GM18870 (cell line): ENCODE measurements around the gene ASIC4.
A peak's percentile ranks its signal among the peaks of the same experiment; 100 is the strongest.

Experiments used
- ATAC-seq: cut with Tn5 transposase; IDR thresholded peaks from one replicate; pipeline ENCODE4 v1.9.1; 2021; ENCODE audit warnings: moderate library complexity; ENCODE audit not compliant: unreplicated experiment

Gene ASIC4

DNA sequence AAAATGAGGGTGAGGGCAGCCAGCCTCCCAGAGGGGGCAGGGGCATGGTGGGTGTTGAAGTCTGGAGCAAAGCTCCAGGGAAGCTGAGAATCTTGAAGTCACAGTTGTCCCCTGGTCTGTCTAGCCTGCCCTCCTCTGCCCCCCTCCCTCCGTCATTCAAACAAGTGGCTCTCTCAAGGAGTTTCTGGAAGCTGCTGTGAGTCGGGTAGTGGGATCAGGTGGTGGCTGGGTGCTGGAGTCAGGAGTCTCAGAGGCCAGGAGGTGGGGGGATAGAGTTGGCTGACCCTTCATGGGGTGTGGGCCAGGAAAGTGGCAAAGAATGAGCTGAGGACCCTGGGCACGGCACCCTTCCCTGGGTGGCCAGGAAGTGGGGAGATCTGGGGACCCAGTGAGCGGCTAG, 495 bp upstream of the ASIC4 start:
- no peak for ATAC-seq

DNA sequence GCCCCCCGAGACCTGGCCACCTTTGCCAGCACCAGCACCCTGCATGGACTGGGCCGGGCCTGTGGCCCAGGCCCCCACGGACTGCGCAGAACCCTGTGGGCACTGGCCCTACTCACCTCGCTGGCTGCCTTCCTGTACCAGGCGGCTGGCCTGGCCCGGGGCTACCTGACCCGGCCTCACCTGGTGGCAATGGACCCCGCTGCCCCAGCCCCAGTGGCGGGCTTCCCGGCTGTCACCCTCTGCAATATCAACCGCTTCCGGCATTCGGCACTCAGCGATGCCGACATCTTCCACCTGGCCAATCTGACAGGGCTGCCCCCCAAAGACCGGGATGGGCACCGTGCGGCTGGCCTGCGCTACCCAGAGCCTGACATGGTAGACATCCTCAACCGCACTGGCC, 554 bp downstream of the ASIC4 start:
- ATAC-seq: no peak

DNA sequence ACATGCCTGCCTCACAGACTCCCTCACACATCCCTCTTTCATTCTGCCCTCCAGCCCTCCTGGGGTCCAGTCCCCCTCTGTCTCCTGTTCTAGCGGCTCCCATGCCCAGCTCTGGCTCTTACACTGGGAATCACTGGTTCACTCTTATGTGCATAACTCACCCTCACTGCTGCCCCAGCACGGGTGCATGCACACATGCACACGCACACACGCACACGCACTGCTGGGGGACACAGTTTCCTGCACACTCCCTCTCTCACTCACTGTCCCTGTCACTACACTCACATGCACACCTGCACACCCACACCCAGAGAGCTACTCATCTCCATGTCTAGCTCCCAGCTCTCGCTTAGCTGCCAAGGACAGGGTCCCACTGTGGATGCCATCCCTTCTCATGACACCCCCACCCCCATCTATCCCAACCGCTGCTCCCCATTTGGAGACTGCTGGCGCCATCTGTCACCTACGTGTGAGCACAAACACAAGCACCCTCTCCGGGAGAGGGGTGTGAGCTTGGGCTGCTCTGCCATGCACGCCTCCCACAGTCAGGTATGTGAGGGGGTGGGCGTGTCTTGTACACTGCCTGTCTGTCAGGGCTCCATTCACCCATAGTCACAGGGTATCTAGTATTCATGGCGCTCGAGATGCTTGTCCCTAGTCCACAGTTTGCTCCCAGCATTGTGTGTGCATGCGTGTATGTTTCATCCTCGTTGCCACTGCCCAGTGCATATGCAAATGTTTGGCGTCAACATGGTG, 1.8 kb downstream of the ASIC4 start:
- ATAC-seq: no peak

DNA sequence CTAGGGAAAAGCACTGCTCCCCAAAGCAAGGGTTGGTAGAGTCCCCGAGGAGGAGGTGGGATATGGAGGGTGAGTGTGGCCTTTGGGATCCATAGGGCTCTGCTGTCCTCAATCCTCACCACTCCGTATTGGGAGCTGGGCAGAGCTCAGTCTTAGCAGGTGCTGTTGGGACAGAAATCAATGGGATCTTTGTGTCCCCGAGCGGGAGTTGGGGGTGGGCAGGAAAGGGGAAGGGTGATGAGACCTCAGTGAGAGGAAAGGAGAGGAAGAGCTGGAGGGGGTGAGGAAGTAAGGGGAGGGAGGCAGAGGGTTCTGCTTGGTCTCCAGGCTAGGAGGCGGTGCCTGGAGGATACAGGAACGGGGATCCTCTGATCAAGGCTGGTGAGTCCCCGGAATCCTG, 2.6 kb downstream of the ASIC4 start:
- ATAC-seq: no peak

DNA sequence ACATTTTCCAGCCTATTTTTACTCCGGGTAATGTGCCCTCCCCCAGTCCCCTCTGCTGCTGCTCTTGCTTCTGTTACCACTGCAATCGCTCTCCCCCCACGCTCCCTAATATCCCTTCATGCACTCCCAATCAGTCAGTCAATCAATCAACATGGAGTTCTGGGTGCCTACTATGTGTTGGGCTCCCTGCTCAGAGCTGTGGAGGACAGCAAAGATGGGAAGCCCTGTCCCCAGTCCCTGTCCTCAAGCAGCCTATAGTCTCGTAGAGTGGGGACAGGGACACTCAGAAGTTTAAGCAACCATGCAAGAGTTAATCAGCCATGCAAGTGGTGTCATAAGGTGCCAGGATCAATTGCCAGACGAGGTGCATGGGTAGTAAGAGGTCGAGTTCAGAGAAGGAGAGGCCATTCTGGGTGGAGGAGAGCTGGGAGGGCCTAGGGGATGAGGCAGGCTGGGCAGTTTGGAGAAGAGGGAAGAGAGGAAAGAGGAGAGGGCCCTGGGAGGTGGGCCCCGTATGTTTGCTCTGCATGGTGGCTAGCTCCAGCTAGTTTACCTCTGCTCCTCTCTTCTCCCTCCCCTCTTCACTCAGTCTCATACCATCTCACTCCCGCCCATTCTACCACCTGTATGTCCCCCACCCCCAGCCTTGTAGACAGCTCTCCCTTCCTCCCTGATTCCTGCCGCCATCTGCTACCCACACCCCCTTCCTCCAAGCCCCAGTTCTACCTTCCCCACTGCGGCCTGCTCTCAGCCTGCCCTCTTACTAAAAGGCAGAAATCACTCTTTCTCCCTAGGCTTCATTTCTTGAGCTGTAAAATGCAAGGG, 3.9 kb downstream of the ASIC4 start:
- ATAC-seq: no peak

DNA sequence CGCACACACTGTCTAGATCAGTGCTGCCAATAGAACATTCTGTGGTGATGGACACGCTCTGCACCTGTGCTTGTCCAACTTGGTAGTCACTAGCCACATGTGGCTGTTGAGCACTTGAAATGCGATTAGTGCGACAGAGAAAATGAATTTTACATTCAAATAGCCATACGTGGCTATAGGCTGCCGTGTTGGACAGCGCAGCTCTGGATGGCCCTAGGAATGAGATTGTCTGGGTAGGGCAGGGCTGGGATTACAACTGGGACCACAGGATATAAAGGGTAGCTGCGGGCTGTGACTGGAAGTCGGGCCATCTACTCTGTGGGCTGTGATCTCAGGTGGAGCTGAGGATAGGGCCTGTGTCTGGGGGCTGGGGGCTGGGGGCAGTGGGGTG, 5.2 kb downstream of the ASIC4 start:
- no peak for ATAC-seq

DNA sequence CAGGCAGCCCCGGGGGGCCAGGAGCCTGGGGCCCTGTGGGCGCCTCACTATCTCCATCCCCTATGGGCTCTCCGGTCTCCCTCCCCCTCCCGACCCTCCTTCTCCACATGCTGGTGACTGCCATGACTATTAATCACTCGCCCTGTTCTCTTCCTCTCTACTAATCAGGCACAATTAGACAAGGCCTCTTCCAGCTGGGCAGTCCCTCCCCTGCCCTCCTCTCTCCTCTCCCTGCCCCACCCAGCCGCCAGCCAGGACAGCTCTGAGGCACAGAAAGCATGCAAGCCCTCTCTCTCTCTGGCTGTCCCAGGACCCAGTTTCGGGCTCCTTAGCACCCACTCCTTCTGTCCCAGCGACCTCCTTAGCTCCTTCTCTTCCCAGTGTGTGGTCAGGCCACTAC, 5.8 kb downstream of the ASIC4 start:
- no peak for ATAC-seq

DNA sequence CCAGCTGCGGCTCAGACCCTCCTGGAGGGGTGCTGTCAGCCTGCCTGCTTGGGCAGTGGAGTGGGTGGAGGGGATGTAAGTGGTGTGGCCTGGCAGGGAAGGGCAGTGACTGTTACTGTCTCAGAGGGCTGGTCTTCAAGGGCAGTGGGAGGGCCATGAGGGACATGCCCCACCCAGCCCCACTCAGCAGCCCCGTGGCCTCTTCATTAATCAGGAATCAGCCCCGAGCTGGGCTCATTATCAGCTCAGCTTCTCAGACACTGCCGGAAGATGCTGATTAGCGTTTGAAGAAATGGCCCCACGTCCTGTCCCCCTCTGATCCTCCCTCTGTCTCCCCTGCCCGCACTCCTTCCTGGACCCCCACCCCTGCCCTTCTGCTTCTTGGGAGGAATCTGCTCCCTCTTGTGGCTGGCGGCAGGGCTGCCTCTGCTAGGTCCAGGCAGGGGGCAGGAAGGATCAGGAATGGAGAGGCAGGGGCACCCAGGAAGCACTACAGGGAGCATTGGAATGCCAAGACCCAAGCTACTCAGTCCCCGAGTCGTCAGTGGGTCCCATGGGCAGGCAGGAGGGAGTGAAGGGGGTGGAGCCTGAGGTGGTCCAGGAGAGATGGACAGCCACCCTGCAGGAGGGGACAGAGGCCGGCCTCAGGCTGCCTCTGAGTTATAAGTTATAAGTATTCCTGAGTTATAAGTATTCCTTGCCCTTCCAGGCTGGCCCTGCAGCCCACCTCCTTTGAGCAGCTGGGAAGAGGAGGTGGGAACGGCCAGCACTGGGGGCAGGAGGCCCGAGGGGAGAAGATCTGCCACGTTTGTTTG, 7.0 kb downstream of the ASIC4 start:
- no peak for ATAC-seq

DNA sequence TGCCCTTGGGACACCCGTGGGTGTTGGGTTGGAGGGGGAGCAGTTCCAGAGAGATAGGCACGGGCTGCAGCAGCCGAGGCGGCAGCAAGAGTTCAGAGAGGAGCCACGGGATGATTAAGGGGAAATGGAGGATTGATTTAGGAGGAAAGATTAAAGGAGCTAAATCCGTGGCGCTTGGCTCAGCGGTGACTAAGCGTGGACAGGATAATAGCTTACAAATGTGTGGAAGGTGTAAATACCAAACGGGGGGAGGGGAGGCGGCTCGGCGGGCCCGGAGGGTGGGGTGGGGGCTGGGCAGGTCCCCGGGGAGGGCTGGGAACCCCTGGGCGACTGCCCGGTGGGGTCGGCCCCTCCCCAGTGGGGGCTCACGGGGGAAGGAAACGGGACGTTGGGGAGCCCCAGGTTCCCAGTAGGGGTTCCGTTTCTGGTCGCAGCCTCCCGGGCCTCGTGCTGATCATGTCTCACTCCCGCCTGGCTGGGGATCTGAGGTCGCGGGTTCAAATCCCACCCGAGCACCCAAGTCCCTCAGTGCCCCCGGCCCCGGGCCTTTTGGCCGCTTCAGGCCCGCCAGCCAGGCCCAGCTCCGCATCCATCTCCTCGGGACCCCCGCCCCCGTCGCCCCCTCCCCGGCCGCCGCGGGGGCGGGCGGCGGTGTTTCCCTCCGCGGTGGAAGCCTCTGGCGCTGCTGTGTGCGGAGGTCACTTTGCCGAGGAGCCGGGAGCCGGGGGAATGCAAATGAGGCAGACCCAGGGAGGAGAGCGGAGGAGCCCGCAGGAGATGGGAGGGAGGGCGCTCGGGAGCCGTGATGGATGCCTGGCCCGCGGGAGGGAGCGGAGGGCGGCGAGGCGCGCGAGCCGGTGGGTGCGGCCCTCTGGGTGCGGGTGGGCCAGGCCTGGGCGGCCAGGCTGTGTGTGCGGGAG, 8.1 kb downstream of the ASIC4 start:
- no peak for ATAC-seq

DNA sequence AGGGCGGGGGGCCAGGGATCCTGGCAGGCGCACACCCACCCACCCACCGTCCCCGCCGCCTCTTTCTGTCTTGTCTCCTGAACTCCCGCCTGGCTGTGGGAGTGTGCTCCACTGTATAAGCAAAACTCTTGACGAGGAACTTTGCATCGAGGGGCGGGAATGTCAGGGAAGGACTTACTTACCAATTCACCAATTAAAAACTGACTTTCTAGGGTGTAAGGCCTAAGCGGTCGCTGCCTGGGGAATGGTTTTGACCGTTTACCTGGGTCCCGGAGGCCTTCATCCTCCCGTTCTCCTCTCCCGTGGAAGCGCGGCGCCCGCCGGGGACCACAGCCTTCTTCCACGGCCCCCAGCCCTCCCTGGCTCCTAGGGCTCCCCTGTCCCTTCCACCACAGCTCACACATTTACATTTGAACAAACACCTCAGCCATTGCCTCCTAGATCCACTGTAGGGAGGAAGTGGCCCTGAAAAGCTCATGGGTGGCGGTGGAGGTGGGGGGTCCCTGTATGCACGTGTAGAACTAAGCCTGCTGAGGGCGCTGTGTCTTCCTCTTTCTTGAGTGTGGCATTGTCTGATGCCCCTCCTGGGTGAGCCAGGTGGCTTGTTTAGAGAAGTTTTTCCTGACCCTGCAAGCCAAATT, 8.9 kb downstream of the ASIC4 start:
- ATAC-seq: no peak

DNA sequence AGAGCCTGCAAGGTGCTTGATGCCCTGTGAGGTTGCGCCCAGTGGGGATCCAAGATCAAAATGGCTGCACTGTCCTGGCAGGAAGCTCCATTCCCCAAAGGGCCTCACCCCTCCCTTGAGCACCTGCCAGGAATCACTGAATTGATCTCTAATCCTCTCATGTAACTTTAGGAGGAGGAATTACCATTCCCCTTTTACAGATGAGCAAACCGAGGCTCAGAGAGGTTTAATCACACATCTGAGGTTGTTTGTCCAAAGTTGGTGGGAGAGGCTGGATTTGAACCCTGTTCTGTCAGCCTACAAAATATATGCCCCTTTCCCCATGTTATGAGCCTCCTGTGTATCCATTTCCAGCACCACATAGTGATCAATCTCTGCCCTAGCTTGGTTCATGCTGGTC, 10.5 kb downstream of the ASIC4 start:
- ATAC-seq: no peak

DNA sequence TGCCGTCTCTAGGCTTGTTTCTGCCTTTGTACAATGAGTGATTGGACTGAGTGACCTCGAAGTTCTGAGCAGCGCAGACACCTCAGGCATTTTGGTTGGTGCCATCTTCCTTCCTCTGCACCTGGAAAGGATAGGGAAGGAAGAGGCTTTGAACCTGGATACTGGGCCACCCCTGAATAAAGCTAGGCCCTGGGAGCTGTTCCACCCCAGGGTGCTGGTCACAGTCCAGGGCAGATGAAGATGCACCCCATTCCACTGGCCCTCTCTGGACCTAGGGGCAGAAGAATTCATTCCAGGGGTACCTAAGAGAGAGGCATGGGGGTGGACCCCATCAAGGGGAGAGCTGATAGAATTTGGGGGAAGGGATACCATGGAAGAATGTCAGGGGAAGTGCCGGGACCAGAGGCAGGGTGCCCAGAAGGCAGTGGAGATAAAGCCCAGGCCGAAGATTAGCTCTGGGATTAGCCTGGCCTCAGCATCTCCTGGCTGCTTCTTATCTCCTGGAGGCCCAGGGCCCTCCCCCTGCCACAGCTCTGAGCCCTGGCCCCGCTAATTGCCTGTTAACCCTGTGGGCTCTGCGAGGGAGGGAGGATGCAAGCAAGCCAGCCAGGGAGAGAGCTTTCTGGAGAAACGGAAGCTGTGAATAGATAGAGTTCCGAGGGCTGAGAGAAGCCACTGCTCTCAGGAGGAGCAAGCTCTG, 11.4 kb downstream of the ASIC4 start:
- ATAC-seq: no peak

DNA sequence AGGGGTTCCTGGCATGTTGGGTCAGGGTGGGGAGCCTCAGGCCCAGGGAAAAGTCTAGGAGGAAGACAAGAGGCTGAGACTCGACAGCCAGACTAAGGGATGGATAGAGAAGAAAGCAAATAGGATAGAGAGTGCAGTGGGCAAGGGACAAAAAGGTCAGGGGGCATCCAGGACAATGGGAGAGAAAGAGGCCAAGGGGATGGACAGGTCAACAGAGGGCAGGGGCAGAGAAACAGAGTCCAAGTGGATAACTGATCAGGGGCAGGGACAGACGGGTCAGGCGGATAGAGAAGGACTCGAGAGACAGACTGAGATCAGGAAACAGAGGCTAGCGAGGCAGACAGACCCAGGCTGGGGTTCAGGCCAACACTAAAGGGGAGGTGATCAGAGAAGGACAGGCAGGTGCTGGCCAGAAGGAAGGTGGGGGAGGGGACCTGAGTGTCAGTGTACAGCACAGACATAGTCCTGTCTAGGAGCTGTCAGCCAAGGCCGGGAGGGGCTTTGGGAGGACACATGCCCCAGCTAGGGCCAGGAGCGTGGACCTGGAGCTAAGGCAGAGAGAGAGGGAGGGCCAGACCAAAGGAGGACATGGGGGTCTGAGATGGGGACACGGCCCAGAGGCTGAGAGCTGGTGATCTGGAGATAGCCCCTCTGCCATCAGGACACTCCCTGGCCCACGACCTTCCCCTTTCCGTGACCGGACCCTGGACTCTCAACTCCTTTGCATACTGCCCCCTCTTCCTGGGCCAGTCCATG, 12.2 kb downstream of the ASIC4 start:
- ATAC-seq: no peak

DNA sequence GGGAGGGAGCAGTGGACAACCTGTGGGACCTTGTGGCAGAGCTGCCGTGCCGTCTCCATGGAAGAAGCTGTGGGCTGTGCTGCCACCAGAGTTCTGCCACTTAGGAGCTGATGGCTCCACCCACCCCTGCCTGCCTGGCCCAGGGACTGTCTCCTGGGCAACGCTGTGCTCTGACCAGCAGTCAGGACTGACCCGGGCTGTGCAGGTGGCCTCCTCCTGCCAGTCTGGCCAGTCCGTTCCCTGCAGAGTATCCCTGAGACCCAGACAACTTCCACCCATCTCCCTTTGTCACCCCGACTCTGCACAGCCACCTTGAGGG, 12.8 kb downstream of the ASIC4 start:
- no peak for ATAC-seq

DNA sequence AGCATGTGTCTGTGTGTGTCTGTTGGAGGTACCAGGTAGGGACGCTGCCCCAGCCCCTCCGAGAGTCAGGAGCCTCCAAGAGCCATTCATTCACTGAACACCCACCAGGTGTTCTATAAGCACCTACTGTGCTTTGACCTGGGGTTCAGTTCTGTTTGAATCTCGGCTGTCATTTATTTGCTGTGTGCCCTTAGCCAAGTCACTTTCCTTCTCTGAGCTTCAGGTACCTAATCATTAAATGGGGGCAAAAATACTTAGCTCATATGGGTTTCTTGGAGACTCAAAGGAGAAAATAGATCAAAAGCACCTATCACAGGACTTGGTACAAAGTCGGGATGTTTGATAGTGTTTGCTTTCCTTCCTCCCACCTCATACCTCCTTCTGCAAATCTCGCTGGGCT, 13.2 kb downstream of the ASIC4 start:
- ATAC-seq: no peak

DNA sequence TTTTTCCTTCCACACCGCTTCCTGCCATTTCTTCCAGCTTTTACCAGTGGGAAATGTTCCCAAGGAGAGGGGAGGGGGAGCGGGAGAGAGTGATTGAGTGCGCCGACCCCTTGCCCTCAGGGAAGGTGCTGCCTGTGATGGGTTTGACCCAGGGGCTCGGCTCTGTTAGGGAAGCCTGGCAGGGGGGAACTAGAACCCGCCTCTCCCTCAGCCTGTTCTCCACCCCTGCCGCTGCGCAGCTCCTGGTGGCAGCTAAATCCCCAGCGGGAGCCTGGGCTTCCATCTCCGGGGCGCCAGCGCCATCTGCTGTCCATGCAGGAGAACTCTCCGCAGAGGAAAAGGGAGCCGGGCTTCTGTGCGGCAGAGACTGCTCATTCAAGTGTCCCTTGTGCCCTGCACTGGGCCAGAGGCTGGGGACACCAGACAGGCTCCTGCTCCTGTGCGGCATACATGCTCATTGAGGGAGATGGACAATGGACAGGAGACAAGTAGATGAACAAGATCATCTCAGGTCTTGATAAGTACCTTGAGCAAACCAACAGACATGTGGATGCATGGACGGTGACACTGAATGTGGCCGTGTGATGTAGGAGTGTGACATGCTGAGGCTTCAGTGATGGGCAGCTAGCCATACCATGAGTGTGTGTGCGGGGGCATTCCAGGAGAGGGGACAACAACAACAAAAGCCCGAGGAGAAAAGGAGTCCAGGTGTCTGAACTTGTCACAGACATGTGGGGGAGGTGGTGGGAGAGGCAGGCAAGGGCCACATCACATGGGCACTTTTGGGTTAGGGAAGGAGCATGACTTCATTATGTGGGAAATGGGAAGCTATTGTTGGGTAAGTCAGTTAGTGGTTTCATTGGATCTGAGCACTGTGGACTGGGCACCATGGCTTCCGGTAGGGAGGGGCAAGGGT, 16.0 kb downstream of the ASIC4 start:
- peak; percentile 67 for ATAC-seq

DNA sequence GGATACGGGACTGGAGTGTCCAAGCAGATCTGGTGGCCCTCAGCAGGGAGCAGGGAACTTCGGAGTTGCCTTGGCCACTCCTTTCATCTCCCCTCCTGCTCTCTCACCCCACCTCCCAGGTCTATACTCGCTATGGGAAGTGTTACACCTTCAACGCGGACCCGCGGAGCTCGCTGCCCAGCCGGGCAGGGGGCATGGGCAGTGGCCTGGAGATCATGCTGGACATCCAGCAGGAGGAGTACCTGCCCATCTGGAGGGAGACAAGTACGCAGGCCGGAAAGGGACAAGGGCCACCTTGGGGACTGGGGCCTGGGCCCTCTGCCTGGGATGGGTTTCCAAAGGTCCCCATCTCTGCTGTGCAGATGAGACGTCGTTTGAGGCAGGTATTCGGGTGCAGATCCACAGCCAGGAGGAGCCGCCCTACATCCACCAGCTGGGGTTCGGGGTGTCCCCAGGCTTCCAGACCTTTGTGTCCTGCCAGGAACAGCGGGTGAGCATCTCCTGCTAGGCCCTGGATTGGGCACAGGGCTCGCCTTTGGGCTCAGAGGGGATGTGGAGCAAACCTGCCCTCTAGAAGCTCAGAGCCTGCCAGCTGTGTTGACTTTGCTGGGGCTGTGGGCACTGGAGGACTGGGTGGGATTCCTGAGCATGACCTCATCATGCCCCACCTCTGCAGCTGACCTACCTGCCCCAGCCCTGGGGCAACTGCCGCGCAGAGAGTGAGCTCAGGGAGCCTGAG, 17.5 kb downstream of the ASIC4 start:
- ATAC-seq: no peak

DNA sequence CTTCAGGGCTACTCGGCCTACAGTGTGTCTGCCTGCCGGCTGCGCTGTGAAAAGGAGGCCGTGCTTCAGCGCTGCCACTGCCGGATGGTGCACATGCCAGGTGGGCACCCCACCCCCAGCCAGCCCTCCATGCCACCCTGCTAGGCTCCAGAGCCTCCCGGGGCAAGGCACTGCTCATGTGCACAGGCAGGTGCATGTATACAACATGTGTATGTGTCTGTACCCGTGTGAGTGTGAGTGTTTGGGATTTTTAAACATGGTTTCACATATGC, 18.0 kb downstream of the ASIC4 start:
- no peak for ATAC-seq
